ENCODE measurements around the gene SLC25A22.
A peak's percentile ranks its signal among the peaks of the same experiment; 100 is the strongest.

The SLC25A22 gene

GRCh38 chr11:819943-820649 is 22.0 kb upstream of the SLC25A22 start:
- TF ChIP-seq TEAD4 (IDR thresholded peaks at IDR 0.05) (no peak), ZBTB7A (IDR thresholded peaks at IDR 0.05; ENCODE audit: low read depth) (no peak), REST (IDR thresholded peaks at IDR 0.05; ENCODE audit: low read depth) (no peak), EGR1 (IDR thresholded peaks at IDR 0.05) (peak; percentile 44; the same call in 1 of the 2 replicates), NFIC (IDR thresholded peaks at IDR 0.05) (no peak), USF1 (IDR thresholded peaks at IDR 0.05) (peak; percentile 42; the same call in 1 of the 2 replicates), TAF1 (IDR thresholded peaks at IDR 0.05; ENCODE audit: low read depth) (no peak)
- TF ChIP-seq, protein P1, sequence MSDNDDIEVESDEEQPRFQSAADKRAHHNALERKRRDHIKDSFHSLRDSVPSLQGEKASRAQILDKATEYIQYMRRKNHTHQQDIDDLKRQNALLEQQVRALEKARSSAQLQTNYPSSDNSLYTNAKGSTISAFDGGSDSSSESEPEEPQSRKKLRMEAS (IDR thresholded peaks at IDR 0.05), result peak; percentile 5; the same call in 1 of the 2 replicates

GRCh38 chr11:819129-819931 is 21.2 kb upstream of the SLC25A22 start:
- TF ChIP-seq EGR1 (IDR thresholded peaks at IDR 0.05) (peak; percentile 77), ZBTB7A (IDR thresholded peaks at IDR 0.05; ENCODE audit: low read depth) (peak; percentile 90), FOXM1 (IDR thresholded peaks at IDR 0.05; ENCODE audit: borderline replicate concordance, low read depth) (no peak), RAD21 (IDR thresholded peaks at IDR 0.05; ENCODE audit: low read depth) (no peak), TCF12 (IDR thresholded peaks at IDR 0.05; ENCODE audit: low read depth) (no peak), EP300 (IDR thresholded peaks at IDR 0.05; ENCODE audit: borderline replicate concordance) (no peak), YY1 (IDR thresholded peaks at IDR 0.05; ENCODE audit: low read depth) (no peak), TAF1 (IDR thresholded peaks at IDR 0.05; ENCODE audit: low read depth) (peak; percentile 28; the same call in 1 of the 2 replicates), REST (IDR thresholded peaks at IDR 0.05; ENCODE audit: low read depth) (no peak), TEAD4 (IDR thresholded peaks at IDR 0.05) (no peak), CEBPB (IDR thresholded peaks at IDR 0.05) (no peak), USF1 (IDR thresholded peaks at IDR 0.05) (no peak), CREB1 (IDR thresholded peaks at IDR 0.05; ENCODE audit: low read depth) (no peak), NFIC (IDR thresholded peaks at IDR 0.05) (no peak)
- TF ChIP-seq, protein P1 (IDR thresholded peaks at IDR 0.05), result peak; percentile 48

DNA sequence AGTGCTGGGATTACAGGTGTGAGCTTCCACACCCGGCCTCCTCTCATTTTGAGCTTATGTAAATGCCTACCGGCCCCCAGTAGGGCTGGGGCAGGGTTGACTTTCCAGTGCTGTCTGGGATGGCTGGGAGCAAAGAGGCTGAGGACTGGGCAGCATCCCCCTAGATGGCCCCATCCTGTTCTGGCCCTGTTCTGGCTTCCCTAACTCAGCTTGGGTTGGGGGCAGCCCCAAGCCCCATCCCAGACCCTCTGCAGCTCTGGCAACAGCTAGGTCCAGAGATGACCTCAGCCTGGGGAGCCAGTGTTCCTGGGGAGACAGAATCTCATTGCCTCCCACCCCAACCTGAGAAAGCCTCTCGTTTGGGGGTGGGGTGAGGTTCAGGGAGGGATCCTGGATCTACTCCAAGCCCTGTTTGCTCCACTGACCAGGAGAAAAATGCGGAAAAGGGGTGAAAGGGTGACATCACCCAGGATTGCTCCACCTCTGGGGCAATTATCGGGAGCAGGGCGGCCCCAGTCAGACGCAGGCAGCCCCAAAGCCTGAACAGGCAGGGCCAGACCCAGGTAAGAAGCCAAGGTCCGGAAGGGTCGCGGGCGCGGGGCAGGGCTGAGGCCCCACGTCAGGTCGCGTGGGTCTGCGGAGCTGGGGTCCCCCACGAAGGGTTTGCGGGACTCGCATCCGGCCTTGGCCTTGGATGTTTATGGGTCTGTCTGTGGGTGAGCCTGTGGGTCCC is 20.5 kb upstream of the SLC25A22 start, which contains the start of gene PNPLA2:
PNPLA2 (plus strand) TSS at position 519 of the 733 bp plus-strand sequence. CDS start 805 bp downstream, outside the sequence.
- peak; percentile 85 for TF ChIP-seq NFIC (IDR thresholded peaks at IDR 0.05)
- peak; percentile 59; the same call in 1 of the 2 replicates for TF ChIP-seq TEAD4 (IDR thresholded peaks at IDR 0.05)
- TF ChIP-seq, protein P1 (IDR thresholded peaks at IDR 0.05), result no peak
- TF ChIP-seq TCF12 (IDR thresholded peaks at IDR 0.05; ENCODE audit: low read depth), result peak; percentile 48
- TF ChIP-seq EP300 (IDR thresholded peaks at IDR 0.05; ENCODE audit: borderline replicate concordance), result 0 out of 2 replicates have a peak, but pooled peaks have one; percentile 26
- no peak; the same call in none of the 2 replicates for TF ChIP-seq TAF1 (IDR thresholded peaks at IDR 0.05; ENCODE audit: low read depth)
- peak; percentile 92 for TF ChIP-seq CEBPB (IDR thresholded peaks at IDR 0.05)
- no peak for TF ChIP-seq REST (IDR thresholded peaks at IDR 0.05; ENCODE audit: low read depth)
